ENCODE results near the gene ADAP1.

Gene ADAP1

GRCh38 chr7:991729-992656, 37.5 kb upstream of the ADAP1 start:
- Histone ChIP-seq H3K27ac (replicated peaks) (no peak overlapping the region), H3K4me3 (replicated peaks; ENCODE audit: insufficient read depth, low read length) (no peak overlapping the region), H3K27me3 (ENCODE audit: insufficient read depth, poor library complexity, severe bottlenecking) (no peaks in the 10 kb centered on the region)
- DNase-seq (ENCODE audit: low read depth in 1 of 2, low spot score in 1 of 2): no peak
- TF ChIP-seq POLR2AphosphoS5 (IDR thresholded peaks at IDR 0.05; ENCODE audit: low read depth) (no peak), SPI1 (IDR thresholded peaks at IDR 0.05; ENCODE audit: borderline replicate concordance, low read depth) (no peak), REST (IDR thresholded peaks at IDR 0.05; ENCODE audit: insufficient replicate concordance, low read depth) (no peak), GABPA (IDR thresholded peaks at IDR 0.05; ENCODE audit: low read depth) (no peak), CTCF (IDR thresholded peaks at IDR 0.05; ENCODE audit: insufficient read depth, low read length) (no peak)

GRCh38 chr7:990933-991728, 36.7 kb upstream of the ADAP1 start:
- no peak for DNase-seq (ENCODE audit: low read depth in 1 of 2, low spot score in 1 of 2)
- H3K27ac ChIP-seq (replicated peaks): no peak overlapping the region
- no peaks in the 10 kb centered on the region for H3K27me3 ChIP-seq (ENCODE audit: insufficient read depth, poor library complexity, severe bottlenecking)
- no peak overlapping the region for H3K4me3 ChIP-seq (replicated peaks; ENCODE audit: insufficient read depth, low read length)
- TF ChIP-seq CTCF (IDR thresholded peaks at IDR 0.05; ENCODE audit: insufficient read depth, low read length) (no peak), GABPA (IDR thresholded peaks at IDR 0.05; ENCODE audit: low read depth) (no peak), SPI1 (IDR thresholded peaks at IDR 0.05; ENCODE audit: borderline replicate concordance, low read depth) (no peak), POLR2AphosphoS5 (IDR thresholded peaks at IDR 0.05; ENCODE audit: low read depth) (no peak), REST (IDR thresholded peaks at IDR 0.05; ENCODE audit: insufficient replicate concordance, low read depth) (no peak)

- DNase-seq (ENCODE audit: low read depth in 1 of 2, low spot score in 1 of 2): no peak
- Histone ChIP-seq H3K4me3 (replicated peaks; ENCODE audit: insufficient read depth, low read length) (no peak overlapping the region), H3K27me3 (ENCODE audit: insufficient read depth, poor library complexity, severe bottlenecking) (no peaks in the 10 kb centered on the region), H3K27ac (replicated peaks) (no peak overlapping the region)
- TF ChIP-seq SPI1 (IDR thresholded peaks at IDR 0.05; ENCODE audit: borderline replicate concordance, low read depth) (no peak), REST (IDR thresholded peaks at IDR 0.05; ENCODE audit: insufficient replicate concordance, low read depth) (no peak), POLR2AphosphoS5 (IDR thresholded peaks at IDR 0.05; ENCODE audit: low read depth) (no peak), GABPA (IDR thresholded peaks at IDR 0.05; ENCODE audit: low read depth) (no peak), CTCF (IDR thresholded peaks at IDR 0.05; ENCODE audit: insufficient read depth, low read length) (no peak)
Measured at GRCh38 chr7:990352-990932, 36.0 kb upstream of the ADAP1 start.
